Heart left ventricle (tissue), 13 donors: Measurements from ENCODE around the gene SFT2D2.

Source experiments
- POLR2A ChIP-seq, 2 donors: fragments of 450-650 bp; IDR thresholded peaks; one replicate each; pipeline ENCODE4 v1.6.1; 2017; ENCODE audit warnings: antibody characterized with exemption in 2 of 2, mild to moderate bottlenecking in 2 of 2, moderate library complexity in 2 of 2
- TF ChIP-seq, protein P1 (sequence below), 12 donors: fragments of 200-600 bp; sonication (generic) in 4 of 12; IDR thresholded peaks; one replicate each; pipeline versions ENCODE4 v1.5.0 to v1.8.0; 2018 to 2022; ENCODE audit warnings: antibody characterized with exemption in 12 of 12, mild to moderate bottlenecking in 5 of 12
- donor health status: ischemic (EF 13 %, LVEDD 7.1; RV severe dilation, severe dysfunction).
- donor health status: DM: no; HTN: yes; CAD: no.
- donor health status: DM: no; HTN: no; CAD: no.
- donor health status: ischemic (EF 25% LVEDD 6.9; RV normal size, moderate dysfunction).
- donor health status: ischemic (EF 25% LVEDD 5.7; RV mildly dilated, moderate dysfunction).
- donor health status: ischemic (EF 35%, LVEDD 5.7; RV mildly dilated, moderate dysfunction).
- donor health status: nonischemic (EF 11% LVEDD 7.7; RV severe dilation, severe dysfunction).
- donor health status: DM: yes; HTN: yes; CAD: no.
- donor health status: PGD.
- donor health status: ischemic (EF 29% LVEDD 5.4; RV normal size, mild dysfunction).
- donor health status: nonischemic (EF 23%, LVEDD 6.1; RV moderate dilation, normal function).

DNA sequence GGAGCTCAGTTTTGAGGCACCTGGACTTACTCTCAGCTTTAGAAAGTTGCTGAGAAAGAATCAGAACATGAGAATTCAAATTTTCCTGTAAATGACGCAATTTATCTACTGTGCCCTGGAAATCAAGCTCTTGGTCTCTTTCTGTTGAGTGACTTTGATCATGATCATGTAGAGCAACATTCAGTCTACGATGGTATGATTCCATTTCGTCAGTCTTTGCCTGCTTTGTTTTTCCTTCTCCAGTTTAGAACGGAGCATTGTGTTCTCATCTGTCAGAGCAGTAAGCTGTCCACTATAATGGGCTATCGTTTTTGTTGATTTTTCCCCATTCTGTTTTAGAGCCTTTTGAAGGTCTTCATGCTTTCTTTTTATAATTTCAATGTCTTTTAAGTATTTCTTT lies 20.7 kb downstream of the SFT2D2 start:
- TF ChIP-seq POLR2A (IDR thresholded peaks at IDR 0.05): no peak
- TF ChIP-seq, protein P1, sequence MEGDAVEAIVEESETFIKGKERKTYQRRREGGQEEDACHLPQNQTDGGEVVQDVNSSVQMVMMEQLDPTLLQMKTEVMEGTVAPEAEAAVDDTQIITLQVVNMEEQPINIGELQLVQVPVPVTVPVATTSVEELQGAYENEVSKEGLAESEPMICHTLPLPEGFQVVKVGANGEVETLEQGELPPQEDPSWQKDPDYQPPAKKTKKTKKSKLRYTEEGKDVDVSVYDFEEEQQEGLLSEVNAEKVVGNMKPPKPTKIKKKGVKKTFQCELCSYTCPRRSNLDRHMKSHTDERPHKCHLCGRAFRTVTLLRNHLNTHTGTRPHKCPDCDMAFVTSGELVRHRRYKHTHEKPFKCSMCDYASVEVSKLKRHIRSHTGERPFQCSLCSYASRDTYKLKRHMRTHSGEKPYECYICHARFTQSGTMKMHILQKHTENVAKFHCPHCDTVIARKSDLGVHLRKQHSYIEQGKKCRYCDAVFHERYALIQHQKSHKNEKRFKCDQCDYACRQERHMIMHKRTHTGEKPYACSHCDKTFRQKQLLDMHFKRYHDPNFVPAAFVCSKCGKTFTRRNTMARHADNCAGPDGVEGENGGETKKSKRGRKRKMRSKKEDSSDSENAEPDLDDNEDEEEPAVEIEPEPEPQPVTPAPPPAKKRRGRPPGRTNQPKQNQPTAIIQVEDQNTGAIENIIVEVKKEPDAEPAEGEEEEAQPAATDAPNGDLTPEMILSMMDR (IDR thresholded peaks at IDR 0.05): no peak
